HepG2 (cell line): ENCODE measurements around the gene CHODL.

Experiments used
- ATF3 ChIP-seq: sonication (generic); formaldehyde crosslinking; IDR thresholded peaks from 2 replicates; pipeline ENCODE4 v1.4.0; 2020; ENCODE audit warnings: missing genetic modification reagents
- EP300 ChIP-seq, 3 experiments: sonication (generic) in 1 of 3; formaldehyde crosslinking in 1 of 3; IDR thresholded peaks; 2 replicates each; pipeline versions ENCODE4 v1.5.1 to v1.6.1; 2011 to 2020; ENCODE audit warnings: low read depth in 2 of 3, low read length in 2 of 3, borderline replicate concordance in 1 of 3, improper control_type of control experiment in 1 of 3, mild to moderate bottlenecking in 1 of 3, missing genetic modification reagents in 1 of 3, moderate library complexity in 1 of 3
- HDAC1 ChIP-seq: sonication (generic); formaldehyde crosslinking; IDR thresholded peaks from 2 replicates; pipeline ENCODE4 v1.5.1; 2020; ENCODE audit warnings: mild to moderate bottlenecking, missing genetic modification reagents
- JUN ChIP-seq: sonication (generic); formaldehyde crosslinking; IDR thresholded peaks from 2 replicates; pipeline ENCODE4 v1.4.0; 2020; ENCODE audit warnings: mild to moderate bottlenecking, missing genetic modification reagents
- SIX4 ChIP-seq: sonication (generic); formaldehyde crosslinking; IDR thresholded peaks from 2 replicates; pipeline ENCODE4 v1.4.0; 2020; ENCODE audit warnings: missing genetic modification reagents
- SMARCC2 ChIP-seq: fragments of 450-650 bp; IDR thresholded peaks from 2 replicates; pipeline ENCODE4 v1.6.1; 2017; ENCODE audit warnings: antibody characterized with exemption, mild to moderate bottlenecking
- ZFP1 ChIP-seq: IDR thresholded peaks from 2 replicates; pipeline ENCODE4 v1.6.1; 2016
- ZNF703 ChIP-seq: sonication (generic); formaldehyde crosslinking; IDR thresholded peaks from 2 replicates; pipeline ENCODE4 v1.5.1; 2020; ENCODE audit warnings: missing genetic modification reagents, mild to moderate bottlenecking, moderate library complexity, borderline replicate concordance
- ZNF784 ChIP-seq: sonication (generic); formaldehyde crosslinking; IDR thresholded peaks from 2 replicates; pipeline ENCODE4 v1.5.1; 2020; ENCODE audit warnings: missing genetic modification reagents, mild to moderate bottlenecking, borderline replicate concordance
- ZNF878 ChIP-seq: sonication (generic); formaldehyde crosslinking; IDR thresholded peaks from 2 replicates; pipeline ENCODE4 v1.8.1; 2023; ENCODE audit warnings: mild to moderate bottlenecking, missing genetic modification reagents, moderate library complexity
- TF ChIP-seq, protein P1 (sequence below): sonication (generic); formaldehyde crosslinking; IDR thresholded peaks from 2 replicates; pipeline ENCODE4 v1.4.0; 2020; ENCODE audit warnings: missing genetic modification reagents, borderline replicate concordance

DNA sequence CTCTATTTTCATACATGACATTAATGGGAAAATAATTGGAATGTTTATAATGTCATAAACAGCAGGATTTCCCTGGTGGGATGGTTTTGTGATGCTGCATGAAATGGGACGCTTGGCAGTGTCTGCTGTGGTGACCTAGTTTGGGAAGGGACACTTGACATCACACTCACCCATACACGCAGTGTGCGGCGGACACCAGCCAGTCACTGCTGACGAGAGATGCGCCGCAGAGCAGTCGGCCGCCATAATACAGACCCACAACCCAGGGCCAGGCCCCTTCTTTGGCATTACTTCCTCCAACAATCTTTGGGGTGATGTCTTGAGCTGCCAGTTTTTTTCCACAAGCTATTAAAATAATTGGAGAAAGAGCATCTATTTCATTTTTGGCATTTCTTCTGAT lies 49.5 kb downstream of the CHODL start:
- no peak for TF ChIP-seq HDAC1
- TF ChIP-seq SMARCC2, result no peak
- no peak for TF ChIP-seq ZNF878
- TF ChIP-seq ZNF703 (CRISPR knock-in tag), result no peak
- TF ChIP-seq ZFP1, result no peak
- TF ChIP-seq JUN, result no peak
- TF ChIP-seq ATF3 (CRISPR knock-in tag), result no peak
- no peak for TF ChIP-seq EP300 (IDR thresholded peaks at IDR 0.05; ENCODE audit: low read depth in 2 of 2, low read length in 2 of 2)
- TF ChIP-seq EP300 (CRISPR knock-in tag; IDR thresholded peaks at IDR 0.05; ENCODE audit: borderline replicate concordance), result no peak
- TF ChIP-seq, protein P1, sequence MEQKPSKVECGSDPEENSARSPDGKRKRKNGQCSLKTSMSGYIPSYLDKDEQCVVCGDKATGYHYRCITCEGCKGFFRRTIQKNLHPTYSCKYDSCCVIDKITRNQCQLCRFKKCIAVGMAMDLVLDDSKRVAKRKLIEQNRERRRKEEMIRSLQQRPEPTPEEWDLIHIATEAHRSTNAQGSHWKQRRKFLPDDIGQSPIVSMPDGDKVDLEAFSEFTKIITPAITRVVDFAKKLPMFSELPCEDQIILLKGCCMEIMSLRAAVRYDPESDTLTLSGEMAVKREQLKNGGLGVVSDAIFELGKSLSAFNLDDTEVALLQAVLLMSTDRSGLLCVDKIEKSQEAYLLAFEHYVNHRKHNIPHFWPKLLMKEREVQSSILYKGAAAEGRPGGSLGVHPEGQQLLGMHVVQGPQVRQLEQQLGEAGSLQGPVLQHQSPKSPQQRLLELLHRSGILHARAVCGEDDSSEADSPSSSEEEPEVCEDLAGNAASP (CRISPR knock-in tag), result no peak
- TF ChIP-seq SIX4 (CRISPR knock-in tag), result no peak
- TF ChIP-seq ZNF784 (CRISPR knock-in tag), result no peak
